ENCODE data around the gene HIP1R. TPM values are rescaled to one million over a fixed set of nuclear protein-coding genes. Genes with fewer than 3 reads are reported as not detected.

The HIP1R gene
- total RNA-seq, 1 donor from 2014 or later = 10.0 TPM

GRCh38 chr12:122846622-122847515 lies 11.6 kb downstream of the HIP1R start:
- no peak for DNase-seq (ENCODE audit: low read depth)

GRCh38 chr12:122847516-122847836 lies 12.2 kb downstream of the HIP1R start:
- DNase-seq (ENCODE audit: low read depth) = no peak

GRCh38 chr12:122847921-122848421 lies 12.7 kb downstream of the HIP1R start:
- DNase-seq (ENCODE audit: low read depth) = no peak

- DNase-seq (ENCODE audit: low read depth) = no peak
Measured at GRCh38 chr12:122848471-122849351, 13.5 kb downstream of the HIP1R start.

- no peak for DNase-seq (ENCODE audit: low read depth)
Measured at GRCh38 chr12:122849352-122850047, 14.2 kb downstream of the HIP1R start.

GRCh38 chr12:122850048-122850445 lies 14.8 kb downstream of the HIP1R start:
- DNase-seq (ENCODE audit: low read depth) = no peak

GRCh38 chr12:122850695-122851350 lies 15.6 kb downstream of the HIP1R start:
- DNase-seq (ENCODE audit: low read depth) = peak; percentile 87

GRCh38 chr12:122851820-122852219 lies 16.6 kb downstream of the HIP1R start:
- DNase-seq (ENCODE audit: low read depth) = peak; percentile 64

GRCh38 chr12:122852336-122853275 lies 17.3 kb downstream of the HIP1R start:
- peak; percentile 33 for DNase-seq (ENCODE audit: low read depth)

GRCh38 chr12:122853582-122854245 lies 18.5 kb downstream of the HIP1R start:
- no peak for DNase-seq (ENCODE audit: low read depth)

GRCh38 chr12:122854554-122854953 lies 19.3 kb downstream of the HIP1R start:
- no peak for DNase-seq (ENCODE audit: low read depth)

- no peak for DNase-seq (ENCODE audit: low read depth)
Measured at GRCh38 chr12:122855071-122855829, 20.0 kb downstream of the HIP1R start.

- no peak for DNase-seq (ENCODE audit: low read depth)
Measured at GRCh38 chr12:122855928-122856831, 20.9 kb downstream of the HIP1R start.

GRCh38 chr12:122856999-122857671 lies 21.9 kb downstream of the HIP1R start:
- DNase-seq (ENCODE audit: low read depth) = no peak

GRCh38 chr12:122858171-122858570 lies 22.9 kb downstream of the HIP1R start:
- no peak for DNase-seq (ENCODE audit: low read depth)

- DNase-seq (ENCODE audit: low read depth) = no peak
Measured at GRCh38 chr12:122858591-122859302, 23.5 kb downstream of the HIP1R start.

Data from myocyte (in vitro differentiated cells).